Upper lobe of left lung (tissue), 4 donors: ENCODE measurements around the gene PHF21B.

ENCODE experiments used
- EP300 ChIP-seq, 4 donors: sonication (generic); formaldehyde crosslinking; IDR thresholded peaks; one replicate each; pipeline ENCODE4 v1.5.1; 2017; ENCODE audit warnings: antibody characterized with exemption in 4 of 4, control low read depth in 2 of 4
- POLR2A ChIP-seq, 4 donors: fragments of 450-650 bp; IDR thresholded peaks; one replicate each; pipeline ENCODE4 v1.5.1; 2016 to 2017; ENCODE audit warnings: antibody characterized with exemption in 4 of 4, mild to moderate bottlenecking in 2 of 4
- TF ChIP-seq, protein P1 (sequence below), 6 experiments: fragments of 450-650 bp in 4 of 6; fragments of 200-600 bp in 2 of 6; sonication (generic) in 2 of 6; IDR thresholded peaks; one replicate each; pipeline ENCODE4 v1.5.1; 2016 to 2019; ENCODE audit warnings: antibody characterized with exemption in 6 of 6

DNA sequence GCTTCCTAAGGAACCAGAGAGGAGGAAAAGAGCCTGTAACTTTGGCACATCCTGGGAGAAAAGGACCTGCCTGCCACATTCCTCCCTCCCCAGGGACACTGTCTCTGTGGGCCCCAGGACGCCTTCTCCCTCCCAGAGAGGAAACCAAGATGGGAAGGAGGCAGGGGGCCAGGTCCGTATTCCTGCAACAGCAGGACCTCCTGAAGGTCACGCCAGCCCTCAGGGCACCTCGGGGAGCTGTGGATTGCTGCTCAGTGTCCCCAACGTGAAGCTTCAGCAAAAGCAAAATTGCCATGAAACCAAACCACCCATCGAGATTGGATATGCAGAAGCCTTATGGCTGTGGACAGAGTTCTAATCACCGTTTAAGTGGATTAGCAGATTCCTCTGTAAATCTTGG, 170.7 kb downstream of the PHF21B start:
- TF ChIP-seq, protein P1, sequence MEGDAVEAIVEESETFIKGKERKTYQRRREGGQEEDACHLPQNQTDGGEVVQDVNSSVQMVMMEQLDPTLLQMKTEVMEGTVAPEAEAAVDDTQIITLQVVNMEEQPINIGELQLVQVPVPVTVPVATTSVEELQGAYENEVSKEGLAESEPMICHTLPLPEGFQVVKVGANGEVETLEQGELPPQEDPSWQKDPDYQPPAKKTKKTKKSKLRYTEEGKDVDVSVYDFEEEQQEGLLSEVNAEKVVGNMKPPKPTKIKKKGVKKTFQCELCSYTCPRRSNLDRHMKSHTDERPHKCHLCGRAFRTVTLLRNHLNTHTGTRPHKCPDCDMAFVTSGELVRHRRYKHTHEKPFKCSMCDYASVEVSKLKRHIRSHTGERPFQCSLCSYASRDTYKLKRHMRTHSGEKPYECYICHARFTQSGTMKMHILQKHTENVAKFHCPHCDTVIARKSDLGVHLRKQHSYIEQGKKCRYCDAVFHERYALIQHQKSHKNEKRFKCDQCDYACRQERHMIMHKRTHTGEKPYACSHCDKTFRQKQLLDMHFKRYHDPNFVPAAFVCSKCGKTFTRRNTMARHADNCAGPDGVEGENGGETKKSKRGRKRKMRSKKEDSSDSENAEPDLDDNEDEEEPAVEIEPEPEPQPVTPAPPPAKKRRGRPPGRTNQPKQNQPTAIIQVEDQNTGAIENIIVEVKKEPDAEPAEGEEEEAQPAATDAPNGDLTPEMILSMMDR (IDR thresholded peaks at IDR 0.05) = no peak
- TF ChIP-seq EP300 (IDR thresholded peaks at IDR 0.05) (no peak), POLR2A (IDR thresholded peaks at IDR 0.05) (no peak)
